Mammary epithelial cell (primary cell): Measurements from ENCODE around the gene MYEOV.

Experiments used
- EZH2 ChIP-seq: IDR thresholded peaks from 2 replicates; pipeline ENCODE4 v1.6.1; 2012; ENCODE audit warnings: low read length, inconsistent platforms, borderline replicate concordance
- TF ChIP-seq, protein P1 (sequence below), 2 donors: IDR thresholded peaks in 1 of 2; conservative IDR thresholded peaks in 1 of 2; 2 replicates each; pipeline ENCODE4 v1.5.1; 2011 to 2012; ENCODE audit warnings: inconsistent platforms in 2 of 2, low read length in 2 of 2, mild to moderate bottlenecking in 2 of 2, control low read depth in 1 of 2, low read depth in 1 of 2; ENCODE audit not compliant: insufficient read depth in 1 of 2; ENCODE audit errors: extremely low read depth in 1 of 2

DNA sequence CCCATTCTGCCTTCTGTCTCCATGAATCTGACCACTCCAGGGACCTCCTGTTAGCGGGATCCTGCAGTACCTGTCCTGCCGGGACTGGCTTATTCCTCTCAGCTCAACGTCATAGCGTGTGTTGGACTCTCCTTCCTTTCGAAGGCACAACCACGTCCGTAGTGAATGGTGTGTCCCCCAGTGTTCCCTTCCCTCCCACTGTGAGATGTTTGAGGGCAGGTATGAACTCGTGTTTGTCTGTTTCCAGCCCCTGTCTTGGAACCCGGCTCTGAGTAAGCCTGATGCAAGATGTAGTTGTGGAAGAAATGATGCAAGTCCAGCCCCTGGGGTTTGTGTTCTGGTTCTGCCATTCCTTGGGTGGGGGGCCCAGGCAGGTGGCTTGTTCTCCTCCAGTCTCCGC is 10.5 kb upstream of the MYEOV start:
- no peak for TF ChIP-seq EZH2
- TF ChIP-seq, protein P1, sequence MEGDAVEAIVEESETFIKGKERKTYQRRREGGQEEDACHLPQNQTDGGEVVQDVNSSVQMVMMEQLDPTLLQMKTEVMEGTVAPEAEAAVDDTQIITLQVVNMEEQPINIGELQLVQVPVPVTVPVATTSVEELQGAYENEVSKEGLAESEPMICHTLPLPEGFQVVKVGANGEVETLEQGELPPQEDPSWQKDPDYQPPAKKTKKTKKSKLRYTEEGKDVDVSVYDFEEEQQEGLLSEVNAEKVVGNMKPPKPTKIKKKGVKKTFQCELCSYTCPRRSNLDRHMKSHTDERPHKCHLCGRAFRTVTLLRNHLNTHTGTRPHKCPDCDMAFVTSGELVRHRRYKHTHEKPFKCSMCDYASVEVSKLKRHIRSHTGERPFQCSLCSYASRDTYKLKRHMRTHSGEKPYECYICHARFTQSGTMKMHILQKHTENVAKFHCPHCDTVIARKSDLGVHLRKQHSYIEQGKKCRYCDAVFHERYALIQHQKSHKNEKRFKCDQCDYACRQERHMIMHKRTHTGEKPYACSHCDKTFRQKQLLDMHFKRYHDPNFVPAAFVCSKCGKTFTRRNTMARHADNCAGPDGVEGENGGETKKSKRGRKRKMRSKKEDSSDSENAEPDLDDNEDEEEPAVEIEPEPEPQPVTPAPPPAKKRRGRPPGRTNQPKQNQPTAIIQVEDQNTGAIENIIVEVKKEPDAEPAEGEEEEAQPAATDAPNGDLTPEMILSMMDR (conservative IDR thresholded peaks at IDR 0.05 in 1 of 2, IDR thresholded peaks at IDR 0.05 in 1 of 2; ENCODE audit: extremely low read depth in 1 of 2, insufficient read depth in 1 of 2, low read depth in 1 of 2, low read length in 2 of 2) = no peak
